WTC11 (cell line): ENCODE results near the gene CT83.

Source experiments
- FOXK1 ChIP-seq: sonication (generic); formaldehyde crosslinking; IDR thresholded peaks from 2 replicates; pipeline ENCODE4 v1.8.0; 2022; ENCODE audit warnings: mild to moderate bottlenecking, moderate library complexity, missing genetic modification reagents
- JUN ChIP-seq: sonication (generic); formaldehyde crosslinking; IDR thresholded peaks from 2 replicates; pipeline ENCODE4 v1.8.0; 2023; ENCODE audit warnings: mild to moderate bottlenecking, missing genetic modification reagents
- MYBL2 ChIP-seq: sonication (generic); formaldehyde crosslinking; IDR thresholded peaks from 2 replicates; pipeline ENCODE4 v1.8.1; 2023; ENCODE audit warnings: mild to moderate bottlenecking, moderate library complexity, missing genetic modification reagents
- NFYB ChIP-seq: sonication (generic); formaldehyde crosslinking; conservative IDR thresholded peaks from 2 replicates; pipeline ENCODE4 v1.8.0; 2022; ENCODE audit warnings: low read depth, missing genetic modification reagents
- SP1 ChIP-seq: sonication (generic); formaldehyde crosslinking; conservative IDR thresholded peaks from 2 replicates; pipeline ENCODE4 v1.8.1; 2022; ENCODE audit warnings: missing genetic modification reagents
- TF ChIP-seq, protein P1 (sequence below): fragments of 200-600 bp; IDR thresholded peaks from 2 replicates; pipeline ENCODE4 v1.8.0; 2022; ENCODE audit warnings: antibody characterized with exemption
- TF ChIP-seq, protein P2 (sequence below): sonication (generic); formaldehyde crosslinking; IDR thresholded peaks from 2 replicates; pipeline ENCODE4 v1.8.0; 2022; ENCODE audit warnings: mild to moderate bottlenecking, missing genetic modification reagents
- TF ChIP-seq, protein P3 (sequence below): sonication (generic); formaldehyde crosslinking; IDR thresholded peaks from 2 replicates; pipeline ENCODE4 v1.8.1; 2023; ENCODE audit warnings: mild to moderate bottlenecking, missing genetic modification reagents
- TF ChIP-seq, protein P4 (sequence below): sonication (generic); formaldehyde crosslinking; IDR thresholded peaks from 2 replicates; pipeline ENCODE4 v1.8.1; 2023; ENCODE audit warnings: mild to moderate bottlenecking, missing genetic modification reagents, moderate library complexity

DNA sequence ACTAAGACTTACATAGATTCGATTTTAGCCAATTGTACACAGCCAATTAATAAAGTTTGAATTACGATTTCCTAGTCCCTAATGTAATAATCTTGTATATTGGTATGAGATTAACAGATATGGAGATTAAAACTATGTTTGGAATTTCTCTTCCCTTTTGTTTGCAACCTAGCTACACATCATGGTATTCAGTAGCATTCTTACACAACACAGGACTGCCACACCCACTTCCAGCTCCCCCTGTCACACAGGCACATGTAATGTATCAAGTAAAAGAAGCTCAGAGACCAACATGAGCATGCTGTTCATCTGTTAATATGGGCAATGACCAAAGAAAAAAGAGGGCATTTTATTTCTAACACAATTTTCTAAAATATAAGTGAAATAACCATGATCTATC lies 13.6 kb downstream of the CT83 start:
- TF ChIP-seq, protein P1, sequence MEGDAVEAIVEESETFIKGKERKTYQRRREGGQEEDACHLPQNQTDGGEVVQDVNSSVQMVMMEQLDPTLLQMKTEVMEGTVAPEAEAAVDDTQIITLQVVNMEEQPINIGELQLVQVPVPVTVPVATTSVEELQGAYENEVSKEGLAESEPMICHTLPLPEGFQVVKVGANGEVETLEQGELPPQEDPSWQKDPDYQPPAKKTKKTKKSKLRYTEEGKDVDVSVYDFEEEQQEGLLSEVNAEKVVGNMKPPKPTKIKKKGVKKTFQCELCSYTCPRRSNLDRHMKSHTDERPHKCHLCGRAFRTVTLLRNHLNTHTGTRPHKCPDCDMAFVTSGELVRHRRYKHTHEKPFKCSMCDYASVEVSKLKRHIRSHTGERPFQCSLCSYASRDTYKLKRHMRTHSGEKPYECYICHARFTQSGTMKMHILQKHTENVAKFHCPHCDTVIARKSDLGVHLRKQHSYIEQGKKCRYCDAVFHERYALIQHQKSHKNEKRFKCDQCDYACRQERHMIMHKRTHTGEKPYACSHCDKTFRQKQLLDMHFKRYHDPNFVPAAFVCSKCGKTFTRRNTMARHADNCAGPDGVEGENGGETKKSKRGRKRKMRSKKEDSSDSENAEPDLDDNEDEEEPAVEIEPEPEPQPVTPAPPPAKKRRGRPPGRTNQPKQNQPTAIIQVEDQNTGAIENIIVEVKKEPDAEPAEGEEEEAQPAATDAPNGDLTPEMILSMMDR: no peak
- TF ChIP-seq MYBL2 (CRISPR knock-in tag) (no peak), JUN (no peak), SP1 (CRISPR knock-in tag) (no peak), NFYB (CRISPR knock-in tag) (no peak), FOXK1 (CRISPR knock-in tag) (no peak)
- TF ChIP-seq, protein P2, sequence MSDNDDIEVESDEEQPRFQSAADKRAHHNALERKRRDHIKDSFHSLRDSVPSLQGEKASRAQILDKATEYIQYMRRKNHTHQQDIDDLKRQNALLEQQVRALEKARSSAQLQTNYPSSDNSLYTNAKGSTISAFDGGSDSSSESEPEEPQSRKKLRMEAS: no peak
- TF ChIP-seq, protein P3, sequence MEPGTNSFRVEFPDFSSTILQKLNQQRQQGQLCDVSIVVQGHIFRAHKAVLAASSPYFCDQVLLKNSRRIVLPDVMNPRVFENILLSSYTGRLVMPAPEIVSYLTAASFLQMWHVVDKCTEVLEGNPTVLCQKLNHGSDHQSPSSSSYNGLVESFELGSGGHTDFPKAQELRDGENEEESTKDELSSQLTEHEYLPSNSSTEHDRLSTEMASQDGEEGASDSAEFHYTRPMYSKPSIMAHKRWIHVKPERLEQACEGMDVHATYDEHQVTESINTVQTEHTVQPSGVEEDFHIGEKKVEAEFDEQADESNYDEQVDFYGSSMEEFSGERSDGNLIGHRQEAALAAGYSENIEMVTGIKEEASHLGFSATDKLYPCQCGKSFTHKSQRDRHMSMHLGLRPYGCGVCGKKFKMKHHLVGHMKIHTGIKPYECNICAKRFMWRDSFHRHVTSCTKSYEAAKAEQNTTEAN (CRISPR knock-in tag): no peak
- TF ChIP-seq, protein P4, sequence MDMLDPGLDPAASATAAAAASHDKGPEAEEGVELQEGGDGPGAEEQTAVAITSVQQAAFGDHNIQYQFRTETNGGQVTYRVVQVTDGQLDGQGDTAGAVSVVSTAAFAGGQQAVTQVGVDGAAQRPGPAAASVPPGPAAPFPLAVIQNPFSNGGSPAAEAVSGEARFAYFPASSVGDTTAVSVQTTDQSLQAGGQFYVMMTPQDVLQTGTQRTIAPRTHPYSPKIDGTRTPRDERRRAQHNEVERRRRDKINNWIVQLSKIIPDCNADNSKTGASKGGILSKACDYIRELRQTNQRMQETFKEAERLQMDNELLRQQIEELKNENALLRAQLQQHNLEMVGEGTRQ (CRISPR knock-in tag): no peak
